ENCODE results near the gene MTG1.

The MTG1 gene

GRCh38 chr10:133388236-133388972 lies 5.6 kb upstream of the MTG1 start:
- TF ChIP-seq CTCF (IDR thresholded peaks at IDR 0.05; ENCODE audit: low read length, missing control alignments), result no peak
- no peak for DNase-seq (ENCODE audit: low read depth)
- no peak overlapping the region for H3K4me3 ChIP-seq (replicated peaks; ENCODE audit: low read depth, low read length)

- DNase-seq (ENCODE audit: low read depth), result no peak
- no peak for TF ChIP-seq CTCF (IDR thresholded peaks at IDR 0.05; ENCODE audit: low read length, missing control alignments)
- H3K4me3 ChIP-seq (replicated peaks; ENCODE audit: low read depth, low read length), result no peak overlapping the region
Observed at GRCh38 chr10:133388973-133389818, 4.8 kb upstream of the MTG1 start.

GRCh38 chr10:133390597-133391248 lies 3.2 kb upstream of the MTG1 start:
- no peak for DNase-seq (ENCODE audit: low read depth)
- H3K4me3 ChIP-seq (replicated peaks; ENCODE audit: low read depth, low read length), result no peak overlapping the region
- TF ChIP-seq CTCF (IDR thresholded peaks at IDR 0.05; ENCODE audit: low read length, missing control alignments), result no peak

GRCh38 chr10:133391249-133391635 lies 2.7 kb upstream of the MTG1 start:
- H3K4me3 ChIP-seq (replicated peaks; ENCODE audit: low read depth, low read length), result no peak overlapping the region
- no peak for TF ChIP-seq CTCF (IDR thresholded peaks at IDR 0.05; ENCODE audit: low read length, missing control alignments)
- DNase-seq (ENCODE audit: low read depth), result no peak

GRCh38 chr10:133391761-133392518 lies 2.0 kb upstream of the MTG1 start:
- no peak for DNase-seq (ENCODE audit: low read depth)
- no peak for TF ChIP-seq CTCF (IDR thresholded peaks at IDR 0.05; ENCODE audit: low read length, missing control alignments)
- H3K4me3 ChIP-seq (replicated peaks; ENCODE audit: low read depth, low read length), result no peak overlapping the region

DNA sequence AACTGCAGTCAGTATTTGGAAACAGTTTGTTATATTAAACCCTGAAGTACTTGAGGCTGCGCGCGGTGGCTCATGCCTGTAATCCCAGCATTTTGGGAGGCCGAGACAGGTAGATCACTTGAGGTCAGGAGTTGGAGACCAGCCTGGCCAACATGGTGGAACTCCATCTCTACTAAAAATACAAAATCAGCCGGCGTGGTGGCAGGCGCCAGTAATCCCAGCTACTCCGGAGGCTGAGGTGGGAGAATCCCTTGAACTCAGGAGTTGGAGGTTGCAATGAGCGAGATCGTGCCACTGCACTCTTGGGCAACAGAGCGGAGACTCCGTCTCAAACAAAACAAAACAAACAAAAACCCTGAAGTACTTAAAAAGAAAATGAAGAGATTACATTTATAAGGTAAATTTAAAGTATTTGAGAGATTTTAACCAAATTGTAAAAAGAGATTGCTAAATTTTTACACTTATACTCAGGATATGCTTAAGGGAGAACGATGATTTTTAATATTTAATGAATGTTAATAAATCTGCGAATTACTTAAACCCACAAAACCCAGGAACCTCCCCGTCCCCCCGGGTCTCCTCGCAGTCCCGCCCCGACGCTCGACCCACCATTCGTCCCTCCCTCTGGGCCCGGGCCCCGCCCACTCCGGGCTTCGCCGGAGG lies 425 bp upstream of the MTG1 start:
- DNase-seq (ENCODE audit: low read depth), result no peak
- H3K4me3 ChIP-seq (replicated peaks; ENCODE audit: low read depth, low read length), result peak overlapping the region; percentile 74
- no peak for TF ChIP-seq CTCF (IDR thresholded peaks at IDR 0.05; ENCODE audit: low read length, missing control alignments)

Data from fibroblast of pulmonary artery (primary cell).